ENCODE results near the gene SYNPO2. TPM values are rescaled to one million over a fixed set of nuclear protein-coding genes. Genes with fewer than 3 reads are reported as not detected.

The SYNPO2 gene
- polyA plus RNA-seq, 1 experiment, result 5.1 TPM

- Histone ChIP-seq H3K27me3 (ENCODE audit: control insufficient read depth, insufficient read depth, low read length) (no peaks in the 10 kb centered on the region), H3K9me3 (ENCODE audit: control insufficient read depth, insufficient read depth, low read length) (no peaks in the 10 kb centered on the region; the same call in none of the 2 replicates), H3K27ac (ENCODE audit: low read depth, low read length) (no peak overlapping the region), H3K4me3 (ENCODE audit: low read depth, low read length) (no peak overlapping the region)
- no peak for DNase-seq (ENCODE audit: low read depth, low spot score)
- ChIA-PET CTCF (no interaction called here), POLR2A (no interaction called here)
- TF ChIP-seq CTCF (IDR thresholded peaks at IDR 0.05; ENCODE audit: low read depth, low read length), result no peak
Observed at GRCh38 chr4:118879409-118879808, 9.2 kb upstream of the SYNPO2 start.

- ChIA-PET CTCF (no interaction called here), POLR2A (no interaction called here)
- Histone ChIP-seq H3K27me3 (ENCODE audit: control insufficient read depth, insufficient read depth, low read length) (no peaks in the 10 kb centered on the region), H3K4me3 (ENCODE audit: low read depth, low read length) (no peak overlapping the region), H3K9me3 (ENCODE audit: control insufficient read depth, insufficient read depth, low read length) (no peaks in the 10 kb centered on the region; the same call in none of the 2 replicates), H3K27ac (ENCODE audit: low read depth, low read length) (no peak overlapping the region)
- no peak for TF ChIP-seq CTCF (IDR thresholded peaks at IDR 0.05; ENCODE audit: low read depth, low read length)
- DNase-seq (ENCODE audit: low read depth, low spot score), result no peak
Observed at GRCh38 chr4:118881512-118882146, 7.0 kb upstream of the SYNPO2 start.

- Histone ChIP-seq H3K27me3 (ENCODE audit: control insufficient read depth, insufficient read depth, low read length) (no peaks in the 10 kb centered on the region), H3K4me3 (ENCODE audit: low read depth, low read length) (no peak overlapping the region), H3K27ac (ENCODE audit: low read depth, low read length) (no peak overlapping the region), H3K9me3 (ENCODE audit: control insufficient read depth, insufficient read depth, low read length) (no peaks in the 10 kb centered on the region; the same call in 1 of the 2 replicates)
- ChIA-PET POLR2A (no interaction called here), CTCF (interaction anchor here (0.7 to 2.1 kb wide), 9 partner anchors 8 to 47 kb away, joined by 3 to 7 read pairs (median 3); no protein-coding TSS in a partner anchor)
- DNase-seq (ENCODE audit: low read depth, low spot score), result no peak
- peak; percentile 30; the same call in 1 of the 2 replicates for TF ChIP-seq CTCF (IDR thresholded peaks at IDR 0.05; ENCODE audit: low read depth, low read length)
Observed at GRCh38 chr4:118883861-118884260, 4.8 kb upstream of the SYNPO2 start.

- DNase-seq (ENCODE audit: low read depth, low spot score), result no peak
- Histone ChIP-seq H3K9me3 (ENCODE audit: control insufficient read depth, insufficient read depth, low read length) (no peaks in the 10 kb centered on the region; the same call in 1 of the 2 replicates), H3K27me3 (ENCODE audit: control insufficient read depth, insufficient read depth, low read length) (no peaks in the 10 kb centered on the region), H3K4me3 (ENCODE audit: low read depth, low read length) (no peak overlapping the region), H3K27ac (ENCODE audit: low read depth, low read length) (no peak overlapping the region)
- TF ChIP-seq CTCF (IDR thresholded peaks at IDR 0.05; ENCODE audit: low read depth, low read length), result no peak
- ChIA-PET CTCF (interaction anchor here (0.6 to 2.1 kb wide), 5 partner anchors 11 to 153 kb away, joined by 3 to 7 read pairs (median 3); no protein-coding TSS in a partner anchor), POLR2A (no interaction called here)
Observed at GRCh38 chr4:118884716-118885115, 3.9 kb upstream of the SYNPO2 start.

GRCh38 chr4:118889312-118889691 lies 648 bp downstream of the SYNPO2 start:
- TF ChIP-seq CTCF (IDR thresholded peaks at IDR 0.05; ENCODE audit: low read depth, low read length), result no peak
- ChIA-PET POLR2A (interaction anchor here (0.5 to 1.6 kb wide), 4 partner anchors 19 to 79 kb away, joined by 4 to 12 read pairs (median 6); partner anchors contain the start of gene SEC24D), CTCF (interaction anchor here (0.8 to 4.9 kb wide), 11 partner anchors 15 to 148 kb away, joined by 3 to 67 read pairs (median 4); no protein-coding TSS in a partner anchor)
- no peaks in the 10 kb centered on the region for H3K9me3 ChIP-seq (ENCODE audit: control insufficient read depth, insufficient read depth, low read length)
- H3K4me3 ChIP-seq (ENCODE audit: low read depth, low read length), result peak overlapping the region; percentile 67
- no peak for DNase-seq (ENCODE audit: low read depth, low spot score)
- H3K27ac ChIP-seq (ENCODE audit: low read depth, low read length), result no peak overlapping the region
- no peaks in the 10 kb centered on the region for H3K27me3 ChIP-seq (ENCODE audit: control insufficient read depth, insufficient read depth, low read length)

Data from AG04450 (cell line).